Measurements from ENCODE around the gene MCM10.

DNA sequence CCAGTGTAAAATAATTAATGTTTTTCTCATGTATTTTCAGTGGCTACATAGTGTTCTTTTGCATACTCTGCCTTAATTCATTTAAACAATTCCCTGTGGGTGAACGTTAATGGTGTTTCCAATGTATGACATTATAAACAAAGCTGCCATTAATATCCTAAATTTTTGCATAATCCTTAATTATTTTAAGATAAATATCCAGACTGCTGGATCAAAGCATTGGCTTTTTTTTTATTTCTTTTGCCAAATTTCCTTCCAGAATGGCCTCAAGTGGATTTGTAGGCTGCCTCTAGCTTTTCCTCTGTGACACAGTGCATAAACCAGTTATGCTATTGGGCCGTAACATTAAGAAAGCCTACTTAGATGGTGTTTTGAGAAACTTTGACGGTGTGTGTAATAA, 29.5 kb downstream of the MCM10 start:
- TF ChIP-seq CTCF (IDR thresholded peaks at IDR 0.05) (no peak), REST (IDR thresholded peaks at IDR 0.05; ENCODE audit: insufficient read depth in 1 of 2, low read depth in 2 of 2, low read length in 1 of 2) (no peak), POLR2AphosphoS5 (IDR thresholded peaks at IDR 0.05; ENCODE audit: low read depth, low read length) (no peak), TCF7L2 (IDR thresholded peaks at IDR 0.05; ENCODE audit: low read depth, low read length) (no peak)

All from Panc1 (cell line).